HEK293 (cell line): ENCODE data around the gene PRMT5.

Experiments used
- GLI4 ChIP-seq: fragments of 450-650 bp; formaldehyde crosslinking; IDR thresholded peaks from 2 replicates; pipeline ENCODE4 v1.5.1; 2016; ENCODE audit warnings: missing biosample characterization, missing genetic modification characterization
- HOXC10 ChIP-seq: sonication (generic); formaldehyde crosslinking; IDR thresholded peaks from 2 replicates; pipeline ENCODE4 v1.8.1; 2023; ENCODE audit warnings: mild to moderate bottlenecking, missing genetic modification reagents
- MZF1 ChIP-seq: fragments of 450-650 bp; formaldehyde crosslinking; IDR thresholded peaks from 2 replicates; pipeline ENCODE4 v1.5.1; 2017; ENCODE audit warnings: missing biosample characterization, missing genetic modification characterization, borderline replicate concordance
- RBAK ChIP-seq: fragments of 450-650 bp; formaldehyde crosslinking; IDR thresholded peaks from 2 replicates; pipeline ENCODE4 v1.5.1; 2016; ENCODE audit warnings: missing biosample characterization, missing genetic modification characterization
- REST ChIP-seq: fragments of 450-650 bp; formaldehyde crosslinking; IDR thresholded peaks from 2 replicates; pipeline ENCODE4 v1.5.1; 2016; ENCODE audit warnings: missing biosample characterization, missing genetic modification characterization
- YY1 ChIP-seq: fragments of 450-650 bp; formaldehyde crosslinking; IDR thresholded peaks from 2 replicates; pipeline ENCODE4 v1.5.1; 2018; ENCODE audit warnings: missing biosample characterization, missing genetic modification characterization
- ZBTB6 ChIP-seq: fragments of 450-650 bp; formaldehyde crosslinking; IDR thresholded peaks from 2 replicates; pipeline ENCODE4 v1.5.1; 2017; ENCODE audit warnings: missing biosample characterization, missing genetic modification characterization
- ZNF138 ChIP-seq: fragments of 450-650 bp; formaldehyde crosslinking; IDR thresholded peaks from 2 replicates; pipeline ENCODE4 v1.5.1; 2016; ENCODE audit warnings: missing biosample characterization, missing genetic modification characterization, borderline replicate concordance
- ZNF473 ChIP-seq: fragments of 450-650 bp; formaldehyde crosslinking; IDR thresholded peaks from 2 replicates; pipeline ENCODE4 v1.5.1; 2017; ENCODE audit warnings: missing biosample characterization, missing genetic modification characterization
- ZNF555 ChIP-seq: fragments of 450-650 bp; formaldehyde crosslinking; conservative IDR thresholded peaks from 2 replicates; pipeline ENCODE4 v1.5.1; 2017; ENCODE audit warnings: missing biosample characterization, mild to moderate bottlenecking, missing genetic modification characterization, inconsistent platforms
- ZNF623 ChIP-seq: fragments of 450-650 bp; formaldehyde crosslinking; IDR thresholded peaks from 2 replicates; pipeline ENCODE4 v1.5.1; 2016; ENCODE audit warnings: missing biosample characterization, missing genetic modification characterization
- ZNF707 ChIP-seq: fragments of 450-650 bp; formaldehyde crosslinking; IDR thresholded peaks from 2 replicates; pipeline ENCODE4 v1.5.1; 2016; ENCODE audit warnings: missing biosample characterization, missing genetic modification characterization
- ZNF777 ChIP-seq: fragments of 450-650 bp; formaldehyde crosslinking; IDR thresholded peaks from 2 replicates; pipeline ENCODE4 v1.5.1; 2017; ENCODE audit warnings: missing biosample characterization, missing genetic modification characterization, borderline replicate concordance
- ZSCAN16 ChIP-seq: fragments of 450-650 bp; formaldehyde crosslinking; IDR thresholded peaks from 2 replicates; pipeline ENCODE4 v1.5.1; 2016; ENCODE audit warnings: missing biosample characterization, missing genetic modification characterization
- ZSCAN18 ChIP-seq: fragments of 450-650 bp; formaldehyde crosslinking; IDR thresholded peaks from 2 replicates; pipeline ENCODE4 v1.5.1; 2016; ENCODE audit warnings: missing biosample characterization, missing genetic modification characterization
- TF ChIP-seq, protein P1 (sequence below): fragments of 450-650 bp; formaldehyde crosslinking; IDR thresholded peaks from 2 replicates; pipeline ENCODE4 v1.5.1; 2016; ENCODE audit warnings: missing biosample characterization, missing genetic modification characterization
- TF ChIP-seq, protein P2 (sequence below): fragments of 450-650 bp; formaldehyde crosslinking; IDR thresholded peaks from 2 replicates; pipeline ENCODE4 v1.5.1; 2016; ENCODE audit warnings: missing biosample characterization, missing genetic modification characterization
- TF ChIP-seq, protein P3 (sequence below): fragments of 450-650 bp; formaldehyde crosslinking; IDR thresholded peaks from 2 replicates; pipeline ENCODE4 v1.5.1; 2017; ENCODE audit warnings: missing biosample characterization, missing genetic modification characterization
- TF ChIP-seq, protein P4 (sequence below): sonication (generic); formaldehyde crosslinking; IDR thresholded peaks from 2 replicates; pipeline ENCODE4 v1.8.1; 2022; ENCODE audit warnings: mild to moderate bottlenecking, moderate library complexity, missing genetic modification reagents
- TF ChIP-seq, protein P5 (sequence below): fragments of 450-650 bp; formaldehyde crosslinking; IDR thresholded peaks from 2 replicates; pipeline ENCODE4 v1.5.1; 2016; ENCODE audit warnings: missing biosample characterization, missing genetic modification characterization, borderline replicate concordance

Gene PRMT5

GRCh38 chr14:22977684-22978486, 48.7 kb upstream of the PRMT5 start (continued):
- no peak for TF ChIP-seq ZBTB6 (tag by site-specific recombination)
- TF ChIP-seq, protein P1, sequence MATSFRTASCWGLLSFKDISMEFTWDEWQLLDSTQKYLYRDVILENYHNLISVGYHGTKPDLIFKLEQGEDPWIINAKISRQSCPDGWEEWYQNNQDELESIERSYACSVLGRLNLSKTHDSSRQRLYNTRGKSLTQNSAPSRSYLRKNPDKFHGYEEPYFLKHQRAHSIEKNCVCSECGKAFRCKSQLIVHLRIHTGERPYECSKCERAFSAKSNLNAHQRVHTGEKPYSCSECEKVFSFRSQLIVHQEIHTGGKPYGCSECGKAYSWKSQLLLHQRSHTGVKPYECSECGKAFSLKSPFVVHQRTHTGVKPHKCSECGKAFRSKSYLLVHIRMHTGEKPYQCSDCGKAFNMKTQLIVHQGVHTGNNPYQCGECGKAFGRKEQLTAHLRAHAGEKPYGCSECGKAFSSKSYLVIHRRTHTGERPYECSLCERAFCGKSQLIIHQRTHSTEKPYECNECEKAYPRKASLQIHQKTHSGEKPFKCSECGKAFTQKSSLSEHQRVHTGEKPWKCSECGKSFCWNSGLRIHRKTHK (tag by site-specific recombination) = no peak
- no peak for TF ChIP-seq HOXC10 (CRISPR knock-in tag)
- TF ChIP-seq ZNF623 (tag by site-specific recombination) = no peak
- no peak for TF ChIP-seq RBAK
- TF ChIP-seq, protein P2, sequence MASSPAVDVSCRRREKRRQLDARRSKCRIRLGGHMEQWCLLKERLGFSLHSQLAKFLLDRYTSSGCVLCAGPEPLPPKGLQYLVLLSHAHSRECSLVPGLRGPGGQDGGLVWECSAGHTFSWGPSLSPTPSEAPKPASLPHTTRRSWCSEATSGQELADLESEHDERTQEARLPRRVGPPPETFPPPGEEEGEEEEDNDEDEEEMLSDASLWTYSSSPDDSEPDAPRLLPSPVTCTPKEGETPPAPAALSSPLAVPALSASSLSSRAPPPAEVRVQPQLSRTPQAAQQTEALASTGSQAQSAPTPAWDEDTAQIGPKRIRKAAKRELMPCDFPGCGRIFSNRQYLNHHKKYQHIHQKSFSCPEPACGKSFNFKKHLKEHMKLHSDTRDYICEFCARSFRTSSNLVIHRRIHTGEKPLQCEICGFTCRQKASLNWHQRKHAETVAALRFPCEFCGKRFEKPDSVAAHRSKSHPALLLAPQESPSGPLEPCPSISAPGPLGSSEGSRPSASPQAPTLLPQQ (tag by site-specific recombination) = peak; percentile 63; the same call in 1 of the 2 replicates
- no peak for TF ChIP-seq ZSCAN16
- no peak for TF ChIP-seq ZNF777 (tag by site-specific recombination)
- TF ChIP-seq MZF1 = no peak
- no peak for TF ChIP-seq ZSCAN18 (tag by site-specific recombination)
- TF ChIP-seq ZNF473 (tag by site-specific recombination) = no peak
- no peak for TF ChIP-seq ZNF707 (tag by site-specific recombination)
- TF ChIP-seq ZNF555 (tag by site-specific recombination) = no peak
- no peak for TF ChIP-seq GLI4 (tag by site-specific recombination)
- TF ChIP-seq, protein P3, sequence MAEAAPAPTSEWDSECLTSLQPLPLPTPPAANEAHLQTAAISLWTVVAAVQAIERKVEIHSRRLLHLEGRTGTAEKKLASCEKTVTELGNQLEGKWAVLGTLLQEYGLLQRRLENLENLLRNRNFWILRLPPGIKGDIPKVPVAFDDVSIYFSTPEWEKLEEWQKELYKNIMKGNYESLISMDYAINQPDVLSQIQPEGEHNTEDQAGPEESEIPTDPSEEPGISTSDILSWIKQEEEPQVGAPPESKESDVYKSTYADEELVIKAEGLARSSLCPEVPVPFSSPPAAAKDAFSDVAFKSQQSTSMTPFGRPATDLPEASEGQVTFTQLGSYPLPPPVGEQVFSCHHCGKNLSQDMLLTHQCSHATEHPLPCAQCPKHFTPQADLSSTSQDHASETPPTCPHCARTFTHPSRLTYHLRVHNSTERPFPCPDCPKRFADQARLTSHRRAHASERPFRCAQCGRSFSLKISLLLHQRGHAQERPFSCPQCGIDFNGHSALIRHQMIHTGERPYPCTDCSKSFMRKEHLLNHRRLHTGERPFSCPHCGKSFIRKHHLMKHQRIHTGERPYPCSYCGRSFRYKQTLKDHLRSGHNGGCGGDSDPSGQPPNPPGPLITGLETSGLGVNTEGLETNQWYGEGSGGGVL (tag by site-specific recombination) = peak; percentile 100
- TF ChIP-seq, protein P4, sequence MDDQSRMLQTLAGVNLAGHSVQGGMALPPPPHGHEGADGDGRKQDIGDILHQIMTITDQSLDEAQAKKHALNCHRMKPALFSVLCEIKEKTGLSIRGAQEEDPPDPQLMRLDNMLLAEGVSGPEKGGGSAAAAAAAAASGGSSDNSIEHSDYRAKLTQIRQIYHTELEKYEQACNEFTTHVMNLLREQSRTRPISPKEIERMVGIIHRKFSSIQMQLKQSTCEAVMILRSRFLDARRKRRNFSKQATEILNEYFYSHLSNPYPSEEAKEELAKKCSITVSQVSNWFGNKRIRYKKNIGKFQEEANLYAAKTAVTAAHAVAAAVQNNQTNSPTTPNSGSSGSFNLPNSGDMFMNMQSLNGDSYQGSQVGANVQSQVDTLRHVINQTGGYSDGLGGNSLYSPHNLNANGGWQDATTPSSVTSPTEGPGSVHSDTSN (CRISPR knock-in tag) = no peak
- TF ChIP-seq YY1 (tag by site-specific recombination) = no peak
- TF ChIP-seq REST (tag by site-specific recombination) = no peak
- TF ChIP-seq, protein P5, sequence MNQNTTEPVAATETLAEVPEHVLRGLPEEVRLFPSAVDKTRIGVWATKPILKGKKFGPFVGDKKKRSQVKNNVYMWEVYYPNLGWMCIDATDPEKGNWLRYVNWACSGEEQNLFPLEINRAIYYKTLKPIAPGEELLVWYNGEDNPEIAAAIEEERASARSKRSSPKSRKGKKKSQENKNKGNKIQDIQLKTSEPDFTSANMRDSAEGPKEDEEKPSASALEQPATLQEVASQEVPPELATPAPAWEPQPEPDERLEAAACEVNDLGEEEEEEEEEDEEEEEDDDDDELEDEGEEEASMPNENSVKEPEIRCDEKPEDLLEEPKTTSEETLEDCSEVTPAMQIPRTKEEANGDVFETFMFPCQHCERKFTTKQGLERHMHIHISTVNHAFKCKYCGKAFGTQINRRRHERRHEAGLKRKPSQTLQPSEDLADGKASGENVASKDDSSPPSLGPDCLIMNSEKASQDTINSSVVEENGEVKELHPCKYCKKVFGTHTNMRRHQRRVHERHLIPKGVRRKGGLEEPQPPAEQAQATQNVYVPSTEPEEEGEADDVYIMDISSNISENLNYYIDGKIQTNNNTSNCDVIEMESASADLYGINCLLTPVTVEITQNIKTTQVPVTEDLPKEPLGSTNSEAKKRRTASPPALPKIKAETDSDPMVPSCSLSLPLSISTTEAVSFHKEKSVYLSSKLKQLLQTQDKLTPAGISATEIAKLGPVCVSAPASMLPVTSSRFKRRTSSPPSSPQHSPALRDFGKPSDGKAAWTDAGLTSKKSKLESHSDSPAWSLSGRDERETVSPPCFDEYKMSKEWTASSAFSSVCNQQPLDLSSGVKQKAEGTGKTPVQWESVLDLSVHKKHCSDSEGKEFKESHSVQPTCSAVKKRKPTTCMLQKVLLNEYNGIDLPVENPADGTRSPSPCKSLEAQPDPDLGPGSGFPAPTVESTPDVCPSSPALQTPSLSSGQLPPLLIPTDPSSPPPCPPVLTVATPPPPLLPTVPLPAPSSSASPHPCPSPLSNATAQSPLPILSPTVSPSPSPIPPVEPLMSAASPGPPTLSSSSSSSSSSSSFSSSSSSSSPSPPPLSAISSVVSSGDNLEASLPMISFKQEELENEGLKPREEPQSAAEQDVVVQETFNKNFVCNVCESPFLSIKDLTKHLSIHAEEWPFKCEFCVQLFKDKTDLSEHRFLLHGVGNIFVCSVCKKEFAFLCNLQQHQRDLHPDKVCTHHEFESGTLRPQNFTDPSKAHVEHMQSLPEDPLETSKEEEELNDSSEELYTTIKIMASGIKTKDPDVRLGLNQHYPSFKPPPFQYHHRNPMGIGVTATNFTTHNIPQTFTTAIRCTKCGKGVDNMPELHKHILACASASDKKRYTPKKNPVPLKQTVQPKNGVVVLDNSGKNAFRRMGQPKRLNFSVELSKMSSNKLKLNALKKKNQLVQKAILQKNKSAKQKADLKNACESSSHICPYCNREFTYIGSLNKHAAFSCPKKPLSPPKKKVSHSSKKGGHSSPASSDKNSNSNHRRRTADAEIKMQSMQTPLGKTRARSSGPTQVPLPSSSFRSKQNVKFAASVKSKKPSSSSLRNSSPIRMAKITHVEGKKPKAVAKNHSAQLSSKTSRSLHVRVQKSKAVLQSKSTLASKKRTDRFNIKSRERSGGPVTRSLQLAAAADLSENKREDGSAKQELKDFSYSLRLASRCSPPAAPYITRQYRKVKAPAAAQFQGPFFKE (tag by site-specific recombination) = no peak
- no peak for TF ChIP-seq ZNF138 (tag by site-specific recombination)
